SK-N-SH (cell line): ENCODE data around the gene AP1S1. TPM values are rescaled to one million over a fixed set of nuclear protein-coding genes. Genes with fewer than 3 reads are reported as not detected.
"Not testable (repeated sequence)": the region's sequence is repeated elsewhere in the genome, so short reads cannot be mapped to it uniquely, and the experiment has no call there.

Experiments
- CTCF ChIA-PET: fragments of 300-600, 350-600 bp; formaldehyde crosslinking; extraction: SDS; loops from one replicate; lab custom pipeline; 2021; lab: Yijun Ruan, JAX
- POLR2A ChIA-PET: fragments of 350-600 bp; sonication (Branson Sonifier 250); formaldehyde crosslinking; extraction: SDS; loops from one replicate; lab custom pipeline; 2020; ENCODE audit warnings: antibody characterized with exemption, inconsistent platforms; lab: Yijun Ruan, JAX
- DNase-seq: peaks from one replicate; pipeline ENCODE4 v3.0.0; 2012
- H2AFZ ChIP-seq: fragments of 200-600 bp; sonication (generic); 2 replicates; pipeline ENCODE4 v1.8.1; 2016; ENCODE audit warnings: antibody characterized with exemption, mild to moderate bottlenecking, low read depth
- H3F3A ChIP-seq: fragments of 200-600 bp; sonication (generic); replicated peaks from 2 replicates; pipeline ENCODE3; 2016; ENCODE audit warnings: antibody characterized with exemption, mild to moderate bottlenecking; ENCODE audit not compliant: insufficient read depth
- H3K27ac ChIP-seq, 2 experiments: fragments of 200-500 bp in 1 of 2; fragments of 200-600 bp in 1 of 2; sonication (Bioruptor generic) in 1 of 2; sonication (generic), shearing (Covaris generic) in 1 of 2; 2 replicates each; pipeline versions ENCODE4 v1.5.1 to v1.6.1; 2014 to 2016; ENCODE audit warnings: low read depth in 2 of 2, inconsistent platforms in 1 of 2, low read length in 1 of 2, mild to moderate bottlenecking in 1 of 2, mixed read lengths in 1 of 2
- H3K27me3 ChIP-seq: fragments of 200-600 bp; sonication (generic), shearing (Covaris generic); 2 replicates; pipeline ENCODE4 v1.6.1; 2016; ENCODE audit warnings: mixed run types; ENCODE audit not compliant: insufficient read depth
- H3K36me3 ChIP-seq, 2 experiments: fragments of 200-500 bp in 1 of 2; fragments of 200-600 bp in 1 of 2; sonication (Bioruptor generic) in 1 of 2; sonication (generic) in 1 of 2; replicated peaks in 1 of 2; 2 replicates each; pipeline versions ENCODE3 to v1.5.1; 2014 to 2016; ENCODE audit warnings: low read length in 1 of 2, mild to moderate bottlenecking in 1 of 2; ENCODE audit not compliant: insufficient read depth in 2 of 2, control insufficient read depth in 1 of 2
- H3K4me1 ChIP-seq, 2 experiments: fragments of 200-500 bp in 1 of 2; fragments of 200-600 bp in 1 of 2; sonication (Bioruptor generic) in 1 of 2; sonication (generic), shearing (Covaris generic) in 1 of 2; 2 replicates each; pipeline versions ENCODE4 v1.5.1 to v1.6.1; 2014 to 2016; ENCODE audit warnings: low read depth in 1 of 2, low read length in 1 of 2, mixed run types in 1 of 2; ENCODE audit not compliant: insufficient read depth in 2 of 2, control insufficient read depth in 1 of 2
- H3K4me2 ChIP-seq: fragments of 200-600 bp; sonication (generic), shearing (Covaris generic); 2 replicates; pipeline ENCODE4 v1.6.1; 2017; ENCODE audit warnings: mixed run types
- H3K4me3 ChIP-seq, 2 experiments: fragments of 200-500 bp in 1 of 2; fragments of 200-600 bp in 1 of 2; sonication (Bioruptor generic) in 1 of 2; sonication (generic), shearing (Covaris generic) in 1 of 2; 2 replicates each; pipeline versions ENCODE4 v1.5.1 to v1.8.1; 2014 to 2016; ENCODE audit warnings: low read depth in 2 of 2, inconsistent platforms in 1 of 2, low read length in 1 of 2, mild to moderate bottlenecking in 1 of 2, mixed read lengths in 1 of 2, moderate library complexity in 1 of 2
- H3K79me2 ChIP-seq: fragments of 200-600 bp; sonication (generic); 2 replicates; pipeline ENCODE4 v1.8.1; 2017; ENCODE audit warnings: mild to moderate bottlenecking; ENCODE audit not compliant: insufficient read depth
- H3K9ac ChIP-seq: fragments of 200-600 bp; sonication (generic); 2 replicates; pipeline ENCODE4 v1.6.1; 2017; ENCODE audit warnings: mixed run types
- H3K9me2 ChIP-seq: fragments of 200-600 bp; sonication (generic); 2 replicates; pipeline ENCODE4 v1.6.1; 2017; ENCODE audit warnings: mixed run types
- H3K9me3 ChIP-seq: fragments of 200-600 bp; sonication (generic); 2 replicates; pipeline ENCODE4 v1.6.1; 2017; ENCODE audit warnings: mixed run types, mild to moderate bottlenecking, moderate library complexity
- H4K20me1 ChIP-seq: fragments of 200-600 bp; sonication (generic); 2 replicates; pipeline ENCODE4 v1.6.1; 2017; ENCODE audit warnings: mild to moderate bottlenecking, mixed run types; ENCODE audit not compliant: insufficient read depth
- CHD2 ChIP-seq: fragments of 150-350 bp; IDR thresholded peaks from 2 replicates; pipeline ENCODE4 v1.6.1; 2018; ENCODE audit warnings: low read length; ENCODE audit not compliant: partially characterized antibody
- ELF1 ChIP-seq: IDR thresholded peaks from 2 replicates; pipeline ENCODE4 v1.4.0; 2012
- EP300 ChIP-seq, 2 experiments: IDR thresholded peaks; 2 replicates each; pipeline versions ENCODE4 v1.4.0 to v1.6.1; 2012; ENCODE audit warnings: borderline replicate concordance in 1 of 2, low read depth in 1 of 2, low read length in 1 of 2
- JUND ChIP-seq: IDR thresholded peaks from 2 replicates; pipeline ENCODE4 v1.4.0; 2012
- POLR2AphosphoS5 ChIP-seq: IDR thresholded peaks from 2 replicates; pipeline ENCODE4 v1.6.1; 2012; ENCODE audit warnings: low read depth, low read length
- RXRA ChIP-seq: IDR thresholded peaks from 2 replicates; pipeline ENCODE4 v1.4.0; 2012; ENCODE audit warnings: low read depth, mild to moderate bottlenecking, borderline replicate concordance
- TEAD4 ChIP-seq: IDR thresholded peaks from 2 replicates; pipeline ENCODE4 v1.4.0; 2012; ENCODE audit warnings: mild to moderate bottlenecking, borderline replicate concordance; ENCODE audit not compliant: insufficient read depth
- ZBTB33 ChIP-seq: IDR thresholded peaks from 2 replicates; pipeline ENCODE4 v1.4.0; 2012; ENCODE audit warnings: low read depth, borderline replicate concordance
- WGBS: methylation state at CpG from one replicate; pipeline ENCODE4 v1.1.6; 2017; ENCODE audit warnings: low lambda C conversion rate; 5-methylcytosine and 5-hydroxymethylcytosine counted together
- polyA plus RNA-seq, 3 experiments: library from polyadenylated mRNA; depleted of rRNA; stranded (reverse); fragments of >200 nt; gene quantifications; 2 replicates each; pipeline ENCODE4 v1.2.3, GENCODE V29; 2012

Gene AP1S1
- polyA plus RNA-seq, 1 of the 3 experiments (the other 2 are of a cell fraction): 616 TPM

DNA sequence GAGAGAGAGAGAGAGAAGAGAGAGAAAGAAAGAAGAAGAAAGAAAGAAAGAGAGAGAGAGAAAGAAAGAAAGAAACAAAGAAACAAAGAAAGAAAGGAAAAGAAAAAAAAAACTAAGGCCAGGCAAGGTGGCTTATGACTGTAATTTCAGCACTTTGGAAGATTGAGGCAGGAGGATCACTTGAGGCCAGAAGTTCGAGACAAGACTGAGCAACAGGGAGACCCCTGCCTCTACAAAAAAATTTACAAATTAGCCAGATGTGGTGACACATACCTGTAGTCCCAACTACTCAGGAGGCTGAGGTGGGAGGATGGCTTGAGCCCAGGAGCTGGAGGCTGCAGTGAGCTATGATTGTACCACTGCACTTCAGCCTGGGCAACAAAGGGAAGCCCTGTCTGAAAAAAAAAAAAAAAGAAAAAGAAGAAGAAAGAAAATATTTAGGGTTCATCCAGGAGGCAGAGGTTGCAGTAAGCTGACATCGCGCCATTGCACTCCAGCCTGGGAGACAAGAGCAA is 24.6 kb upstream of the AP1S1 start:
- Histone ChIP-seq H3K9ac (peak overlapping the region; percentile 95), H3K36me3 (peaks cover 13 to 74% of the 10 kb centered on the region in 2 experiments), H3K79me2 (peaks cover 73% of the 10 kb centered on the region), H4K20me1 (peaks cover 76% of the 10 kb centered on the region), H3K4me2 (peak overlapping the region; percentile 96), H3F3A (peaks cover 97% of the 10 kb centered on the region), H3K9me2 (no peaks in the 10 kb centered on the region), H2AFZ (no peak overlapping the region), H3K4me3 (peak overlapping the region; percentile 25 to 85; a peak in 3 of 4 replicates), H3K27ac (peak overlapping the region in 1 of 2 experiments; percentile 98; a peak in 2 of 4 replicates), H3K9me3 (no peaks in the 10 kb centered on the region), H3K4me1 (peaks cover 20 to 38% of the 10 kb centered on the region in 2 experiments; a peak in 3 of 4 replicates), H3K27me3 (no peaks in the 10 kb centered on the region)
- TF ChIP-seq CHD2 (no peak), JUND (peak; percentile 21; the same call in 1 of the 2 replicates), RXRA (0 out of 2 replicates have a peak, but pooled peaks have one; percentile 10), ELF1 (0 out of 2 replicates have a peak, but pooled peaks have one; percentile 4), POLR2AphosphoS5 (peak; percentile 69)
- CTCF ChIA-PET: interaction anchor here (1.0 to 1.4 kb wide), 2 partner anchors 14 to 235 kb away, joined by 3 to 7 read pairs; no protein-coding TSS in a partner anchor
- no peak for DNase-seq
- WGBS: 84% methylated on average over 3 of the region's 3 CpGs
- POLR2A ChIA-PET: no interaction called here

DNA sequence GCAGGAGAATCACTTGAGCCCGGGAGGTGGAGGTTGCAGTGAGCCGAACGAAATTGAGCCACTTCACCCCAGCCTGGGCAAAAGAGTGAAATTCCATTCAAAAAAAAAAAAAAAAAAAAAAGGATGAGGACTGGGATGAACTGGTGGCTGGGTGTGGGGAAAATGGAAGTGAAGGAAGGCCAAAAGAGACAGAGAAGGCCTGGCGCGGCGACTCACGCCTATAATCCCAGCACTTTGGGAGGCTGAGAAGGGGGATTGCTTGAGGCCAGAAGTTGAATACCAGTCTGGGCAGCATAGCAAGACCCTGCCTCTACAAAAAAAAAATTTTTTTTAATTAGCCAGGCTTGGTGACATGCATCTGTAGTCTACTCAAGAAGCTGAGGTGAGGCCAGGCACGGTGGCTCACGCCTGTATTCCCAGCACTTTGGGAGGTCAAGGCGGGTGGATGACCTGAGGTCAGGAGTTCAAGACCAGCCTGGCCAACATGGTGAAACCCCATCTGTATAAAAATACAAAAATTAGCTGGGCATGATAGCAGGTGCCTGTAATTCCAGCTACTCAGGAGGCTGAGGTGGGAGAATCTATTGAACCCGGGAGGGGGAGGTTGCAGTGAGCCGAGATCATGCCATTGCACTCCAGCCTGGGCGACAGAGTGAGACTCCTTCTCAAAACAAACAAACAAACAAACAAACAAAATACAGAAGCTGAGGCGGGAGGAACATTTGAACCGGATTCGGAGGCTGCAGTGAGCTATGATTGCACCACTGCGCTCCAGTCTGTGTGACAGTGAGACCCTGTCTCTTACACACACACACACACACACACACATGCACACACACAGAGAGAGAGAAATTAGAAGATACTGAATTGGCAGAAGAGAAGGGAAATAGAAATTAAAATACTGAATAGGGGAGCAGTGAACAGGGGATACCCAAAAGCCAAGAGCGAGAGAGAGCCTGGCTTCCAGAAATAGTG is 21.4 kb upstream of the AP1S1 start:
- H2AFZ ChIP-seq, H3K9me3 ChIP-seq, DNase-seq, POLR2A ChIA-PET, H3K27me3 ChIP-seq, H3K9me2 ChIP-seq: not testable (repeated sequence)
- Histone ChIP-seq H3K9ac (peak overlapping the region; percentile 95), H3F3A (peaks cover 99% of the 10 kb centered on the region), H3K27ac (peak overlapping the region in 1 of 2 experiments; percentile 98; a peak in 2 of 4 replicates), H3K36me3 (peaks cover 24 to 93% of the 10 kb centered on the region in 2 experiments), H3K4me1 (peaks cover 9 to 30% of the 10 kb centered on the region in 2 experiments; a peak in 3 of 4 replicates), H3K4me3 (0 out of 4 replicates have a peak overlapping the region, but pooled peaks of 1 of the 2 experiments have one; percentile 85), H3K4me2 (peak overlapping the region; percentile 96), H3K79me2 (peaks cover 53% of the 10 kb centered on the region), H4K20me1 (peaks cover 100% of the 10 kb centered on the region)
- CTCF ChIA-PET: interaction anchor here (0.7 to 4.7 kb wide), 10 partner anchors 11 to 238 kb away, joined by 3 to 38 read pairs (median 4); partner anchors contain the start of gene NAT16
- TF ChIP-seq RXRA (peak; percentile 7; the same call in 1 of the 2 replicates), TEAD4 (0 out of 2 replicates have a peak, but pooled peaks have one; percentile 17), JUND (peak; percentile 5; the same call in 1 of the 2 replicates), ZBTB33 (0 out of 2 replicates have a peak, but pooled peaks have one; percentile 20), EP300 (IDR thresholded peaks at IDR 0.05; ENCODE audit: borderline replicate concordance in 1 of 2, low read depth in 1 of 2, low read length in 1 of 2) (0 out of 4 replicates have a peak, but pooled peaks of 1 of the 2 experiments have one; percentile 32)
- 79% methylated on average over 18 of the region's 18 CpGs for WGBS
